ENCODE data around the gene HRAS. TPM values are rescaled to one million over a fixed set of nuclear protein-coding genes. Genes with fewer than 3 reads are reported as not detected.

HRAS gene
- total and polyA plus RNA-seq, 10 of the 15 experiments (the other 5 are each of a cell fraction or from before 2014, with no cell fraction given), result 2.8 to 72.4 (median 31.7) TPM

GRCh38 chr11:581342-581741 is 46.0 kb upstream of the HRAS start:
- peaks cover 12% of the 10 kb centered on the region for H3K4me1 ChIP-seq (ENCODE audit: control insufficient read depth, insufficient read depth, low read length)
- DNase-seq (ENCODE audit: low read depth, low spot score) (no peak), ATAC-seq (no peak), FAIRE-seq (no peak)
- RAD21 ChIA-PET (ENCODE audit: unreplicated experiment), result no interaction called here
- intact Hi-C loops (cut with micrococcal nuclease; ENCODE audit: unreplicated experiment) (no loop called here), in situ Hi-C loops (cut with MboI) (no loop called here)
- CTCF ChIA-PET, result interaction anchor here (0.6 kb wide), 1 partner anchor 32 kb away, joined by 3 read pairs; no protein-coding TSS in a partner anchor
- H3K4me3 ChIP-seq, result no peak overlapping the region
- H4K20me1 ChIP-seq (ENCODE audit: control insufficient read depth, insufficient read depth), result peaks cover 28% of the 10 kb centered on the region
- peaks cover 51% of the 10 kb centered on the region for H3K79me2 ChIP-seq (ENCODE audit: control insufficient read depth, insufficient read depth, low read length)
- no peaks in the 10 kb centered on the region for H3K9me3 ChIP-seq (replicated peaks; ENCODE audit: control insufficient read depth, insufficient read depth, low read length)
- H3K27ac ChIP-seq (ENCODE audit: control insufficient read depth, insufficient read depth), result no peak overlapping the region
- H3K9ac ChIP-seq (ENCODE audit: control insufficient read depth, insufficient read depth, low read length), result no peak overlapping the region
- H3K4me2 ChIP-seq (ENCODE audit: control insufficient read depth, insufficient read depth), result no peak overlapping the region
- no peaks in the 10 kb centered on the region for H3K27me3 ChIP-seq (replicated peaks in 1 of 2; ENCODE audit: control insufficient read depth in 2 of 2, insufficient read depth in 2 of 2, low read length in 1 of 2)
- H3K36me3 ChIP-seq (ENCODE audit: control insufficient read depth in 2 of 2, insufficient read depth in 2 of 2, low read length in 1 of 2), result peaks cover 9 to 19% of the 10 kb centered on the region in 2 experiments
- no TSS peak for BruUV-seq (replicated peaks)
- SMC1A ChIA-PET (ENCODE audit: uncharacterized antibody, unreplicated experiment), result no interaction called here
- H2AFZ ChIP-seq (ENCODE audit: control insufficient read depth, low read depth, low read length), result no peak overlapping the region
- 98% methylated on average over 14 of the region's 14 CpGs for WGBS (ENCODE audit: insufficient coverage, insufficient replicate concordance, low lambda C conversion rate, missing lambda C conversion rate)
- POLR2A ChIA-PET, result interaction anchor here (0.8 kb wide), 1 partner anchor 123 kb away, joined by 4 read pairs; no protein-coding TSS in a partner anchor
- no peak for TF ChIP-seq SKIL (IDR thresholded peaks at IDR 0.05; ENCODE audit: low read depth, poor library complexity, severe bottlenecking)
- TF ChIP-seq E4F1 (IDR thresholded peaks at IDR 0.05; ENCODE audit: borderline replicate concordance, partially characterized antibody), result no peak
- TF ChIP-seq ZNF384 (IDR thresholded peaks at IDR 0.05; ENCODE audit: borderline replicate concordance, low read depth, low read length), result no peak
- TF ChIP-seq RBBP5 (conservative IDR thresholded peaks at IDR 0.05), result no peak
- TF ChIP-seq IRF4 (IDR thresholded peaks at IDR 0.05; ENCODE audit: low read depth, low read length), result no peak
- TF ChIP-seq IRF5 (IDR thresholded peaks at IDR 0.05; ENCODE audit: borderline replicate concordance), result no peak
- TF ChIP-seq MYC (IDR thresholded peaks at IDR 0.05; ENCODE audit: insufficient read depth, insufficient read length, insufficient replicate concordance, low read length, severe bottlenecking), result no peak
- TF ChIP-seq ZSCAN29 (IDR thresholded peaks at IDR 0.05), result no peak
- no peak for TF ChIP-seq KLF5 (IDR thresholded peaks at IDR 0.05; ENCODE audit: partially characterized antibody)
- TF ChIP-seq E2F4 (IDR thresholded peaks at IDR 0.05; ENCODE audit: low read depth, low read length), result no peak
- TF ChIP-seq MLLT1 (IDR thresholded peaks at IDR 0.05), result no peak
- TF ChIP-seq DPF2 (IDR thresholded peaks at IDR 0.05), result no peak
- no peak for TF ChIP-seq SUPT20H (IDR thresholded peaks at IDR 0.05; ENCODE audit: borderline replicate concordance, control insufficient read depth, low read depth, low read length)
- no peak for TF ChIP-seq CEBPB (IDR thresholded peaks at IDR 0.05; ENCODE audit: borderline replicate concordance in 1 of 2, low read depth in 2 of 2, low read length in 2 of 2)
- no peak for TF ChIP-seq SMAD1 (IDR thresholded peaks at IDR 0.05; ENCODE audit: low read depth, partially characterized antibody)
